ENCODE data around the gene DEFB123. TPM values are rescaled to one million over a fixed set of nuclear protein-coding genes. Genes with fewer than 3 reads are reported as not detected.

The DEFB123 gene, protein sequence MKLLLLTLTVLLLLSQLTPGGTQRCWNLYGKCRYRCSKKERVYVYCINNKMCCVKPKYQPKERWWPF
- not detected in 2 replicates for total RNA-seq

GRCh38 chr20:31440012-31440659, at the start of gene DEFB123:
TSS of gene DEFB123 (plus strand) at chr20:31440632. CDS start at chr20:31440699, 67 bp downstream.

GRCh38 chr20:31406115-31406514, 34.3 kb upstream of the DEFB123 start, which contains the start of gene DEFB121:
TSS of gene DEFB121 (minus strand) at chr20:31406215. CDS start at chr20:31406152, 63 bp downstream.

GRCh38 chr20:31474758-31475427, 34.5 kb downstream of the DEFB123 start, which contains the start of the genes DEFB124 and REM1:
TSS of gene DEFB124 (minus strand) at chr20:31475127. CDS start at chr20:31473013, 2,114 bp downstream.
TSS of gene REM1 (plus strand) at chr20:31475288. CDS start at chr20:31476446, 1,158 bp downstream.

Other genes starting within 250 kb of the DEFB123 start
- not detected in 2 replicates for gene DEFB115, start 183.0 kb upstream of the DEFB123 start, total RNA-seq
- gene DEFB116, start 132.0 kb upstream of the DEFB123 start, total RNA-seq: not detected in 2 replicates
- gene DEFB118, start 72.0 kb upstream of the DEFB123 start, total RNA-seq: not detected in 2 replicates
- gene DEFB119, start 50.0 kb upstream of the DEFB123 start, total RNA-seq: not detected in 2 replicates
- not detected in 2 replicates for gene DEFB121, start 34.4 kb upstream of the DEFB123 start, total RNA-seq
- gene DEFB124, start 34.5 kb downstream of the DEFB123 start, total RNA-seq: not detected in 2 replicates
- not detected in 2 replicates for gene REM1, start 34.7 kb downstream of the DEFB123 start, total RNA-seq
- gene HM13, start 73.8 kb downstream of the DEFB123 start, total RNA-seq: 37.5 and 53.5 TPM in 2 replicates
- 209 and 1,113 TPM in 2 replicates for gene ID1, start 164.7 kb downstream of the DEFB123 start, total RNA-seq
- not detected in 2 replicates for gene COX4I2, start 197.3 kb downstream of the DEFB123 start, total RNA-seq

Measured in tracheal epithelial cell (primary cell).